Adrenal gland (tissue), 12 donors: Measurements from ENCODE around the gene PIK3CG. TPM values are rescaled to one million over a fixed set of nuclear protein-coding genes. Genes with fewer than 3 reads are reported as not detected.

Source experiments
- DNase-seq, 7 donors: peaks; one replicate each; pipeline ENCODE4 v3.0.0-alpha.2; 2019 to 2020
- H3K27ac ChIP-seq, 5 donors: fragments of 200-600 bp; sonication (generic) in 4 of 5; 1 replicate in 3 of 5; 2 replicates in 2 of 5; pipeline versions ENCODE4 v1.5.1 to v1.8.0; 2016 to 2020; ENCODE audit warnings: mild to moderate bottlenecking in 1 of 5
- H3K27me3 ChIP-seq: fragments of 200-600 bp; 2 replicates; pipeline ENCODE4 v1.8.0; 2021
- H3K36me3 ChIP-seq, 2 donors: fragments of 200-600 bp; replicated peaks in 1 of 2; 1 replicate in 1 of 2; 2 replicates in 1 of 2; pipeline versions ENCODE4 v1.5.1 to v1.8.0; 2018 to 2022
- H3K4me1 ChIP-seq, 2 donors: fragments of 200-600 bp; replicated peaks in 1 of 2; 1 replicate in 1 of 2; 2 replicates in 1 of 2; pipeline versions ENCODE4 v1.5.1 to v1.8.0; 2018 to 2021
- H3K4me3 ChIP-seq, 4 donors: fragments of 200-600 bp; sonication (generic) in 3 of 4; one replicate each; pipeline ENCODE4 v1.5.1; 2016 to 2018
- H3K9me3 ChIP-seq, 3 donors: fragments of 200-600 bp; sonication (generic) in 1 of 3; replicated peaks in 1 of 3; 1 replicate in 2 of 3; 2 replicates in 1 of 3; pipeline versions ENCODE4 v1.5.1 to v1.8.0; 2016 to 2021
- POLR2A ChIP-seq, 2 donors: fragments of 450-650 bp; IDR thresholded peaks; one replicate each; pipeline ENCODE4 v1.6.1; 2017; ENCODE audit warnings: antibody characterized with exemption in 2 of 2, mild to moderate bottlenecking in 2 of 2, moderate library complexity in 1 of 2
- WGBS, 4 donors: extraction: QIAGEN DNeasy Blood & Tissue Kit in 2 of 4; methylation state at CpG; one replicate each; pipeline versions ENCODE4 v1.1.5 to v1.1.7; 2013 to 2017; 5-methylcytosine and 5-hydroxymethylcytosine counted together
- intact Hi-C, 2 donors: fragments of 100-400 bp; cut with DNase I; formaldehyde crosslinking; loops; one replicate each; pipeline versions ENCODE4 v1.14.1 to v1.15.0; 2022 to 2023
- polyA plus RNA-seq, 3 donors: library from polyadenylated mRNA; stranded (reverse); fragments of 200-250 nt in 2 of 3; fragments of 350-450 nt in 1 of 3; fragmentation: Illumina TruSeq in 1 of 3; extraction: RNeasy Lipid Tissue Mini Kit (QIAGEN cat#74804) in 1 of 3; gene quantifications; one replicate each; pipeline ENCODE4 v1.2.3, GENCODE V29; 2013 to 2014
- total RNA-seq, 9 donors: library from RNA; depleted of rRNA in 4 of 9; stranded (reverse); fragments of >200 nt in 4 of 9; fragments of 120-200 nt in 1 of 9; fragmentation: NEBNext Ultra II Directional in 1 of 9; extraction: Animal tissue kit (Norgen Biotek cat#: 25700) in 1 of 9; gene quantifications; one replicate each; pipeline versions ENCODE4 v1.1.0 to v1.2.4, GENCODE V29; 2013 to 2023
- TF ChIP-seq, protein P1 (sequence below), 6 experiments: fragments of 450-650 bp in 4 of 6; fragments of 200-600 bp in 2 of 6; sonication (generic) in 1 of 6; IDR thresholded peaks; 1 replicate in 5 of 6; 2 replicates in 1 of 6; pipeline versions ENCODE4 v1.5.1 to v1.8.0; 2016 to 2021; ENCODE audit warnings: antibody characterized with exemption in 6 of 6, mild to moderate bottlenecking in 2 of 6, moderate library complexity in 1 of 6
- donor health status: healthy with polysubstance abuse.
- donor health status: Bipolar disorder and iron deficiency.
- donor health status: DM: yes; HTN: yes; CAD: no.
- donor health status: DM: no; HTN: no; CAD: no.
- donor health status: DM: no; HTN: no; CAD: no.
- donor health status: DM: yes; HTN: yes; CAD: no.

The PIK3CG gene
- total and polyA plus RNA-seq, 12 donors = 0.13 to 11.9 (median 4.1) TPM

DNA sequence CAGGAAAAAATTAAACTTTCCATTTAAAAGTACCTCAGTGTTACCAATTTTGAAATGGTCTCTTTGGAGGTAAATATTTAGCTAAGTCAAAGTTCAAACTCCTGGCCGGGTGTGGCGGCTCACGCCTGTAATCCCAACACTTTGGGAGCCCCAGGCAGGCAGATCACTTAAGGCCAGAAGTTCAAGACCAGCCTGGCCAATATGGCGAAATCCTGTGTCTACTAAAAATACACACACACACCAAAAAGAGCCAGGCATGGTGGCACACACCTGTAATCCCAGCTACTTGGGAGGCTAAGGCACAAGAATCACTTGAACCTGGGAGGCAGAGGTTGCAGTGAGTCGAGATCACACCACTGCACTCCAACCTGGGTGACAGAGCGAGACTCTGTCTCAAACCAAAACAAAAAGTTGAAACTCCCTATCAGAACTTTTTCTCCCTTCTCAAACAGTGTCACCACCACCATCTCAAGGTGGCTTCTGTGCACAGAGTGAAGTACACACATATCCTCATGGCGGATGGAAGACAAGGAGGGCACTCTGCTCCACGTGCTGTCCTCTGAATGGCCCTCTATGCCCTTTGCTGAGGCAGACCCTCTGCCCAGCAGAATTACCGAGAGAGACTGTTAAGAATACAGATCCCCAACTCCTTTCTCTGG, 11.7 kb upstream of the PIK3CG start:
- H3K27me3 ChIP-seq = no peaks in the 10 kb centered on the region
- no peaks in the 10 kb centered on the region for H3K36me3 ChIP-seq
- no peak for DNase-seq
- TF ChIP-seq POLR2A (IDR thresholded peaks at IDR 0.05) = no peak
- TF ChIP-seq, protein P1, sequence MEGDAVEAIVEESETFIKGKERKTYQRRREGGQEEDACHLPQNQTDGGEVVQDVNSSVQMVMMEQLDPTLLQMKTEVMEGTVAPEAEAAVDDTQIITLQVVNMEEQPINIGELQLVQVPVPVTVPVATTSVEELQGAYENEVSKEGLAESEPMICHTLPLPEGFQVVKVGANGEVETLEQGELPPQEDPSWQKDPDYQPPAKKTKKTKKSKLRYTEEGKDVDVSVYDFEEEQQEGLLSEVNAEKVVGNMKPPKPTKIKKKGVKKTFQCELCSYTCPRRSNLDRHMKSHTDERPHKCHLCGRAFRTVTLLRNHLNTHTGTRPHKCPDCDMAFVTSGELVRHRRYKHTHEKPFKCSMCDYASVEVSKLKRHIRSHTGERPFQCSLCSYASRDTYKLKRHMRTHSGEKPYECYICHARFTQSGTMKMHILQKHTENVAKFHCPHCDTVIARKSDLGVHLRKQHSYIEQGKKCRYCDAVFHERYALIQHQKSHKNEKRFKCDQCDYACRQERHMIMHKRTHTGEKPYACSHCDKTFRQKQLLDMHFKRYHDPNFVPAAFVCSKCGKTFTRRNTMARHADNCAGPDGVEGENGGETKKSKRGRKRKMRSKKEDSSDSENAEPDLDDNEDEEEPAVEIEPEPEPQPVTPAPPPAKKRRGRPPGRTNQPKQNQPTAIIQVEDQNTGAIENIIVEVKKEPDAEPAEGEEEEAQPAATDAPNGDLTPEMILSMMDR (IDR thresholded peaks at IDR 0.05) = no peak
- no peaks in the 10 kb centered on the region for H3K4me1 ChIP-seq
- H3K4me3 ChIP-seq = no peak overlapping the region
- no peaks in the 10 kb centered on the region for H3K9me3 ChIP-seq
- H3K27ac ChIP-seq = no peak overlapping the region
- 82 to 93% (median 88%) methylated on average over 9 of the region's 9 CpGs for WGBS, 4 donors
- intact Hi-C loops = no loop called here

DNA sequence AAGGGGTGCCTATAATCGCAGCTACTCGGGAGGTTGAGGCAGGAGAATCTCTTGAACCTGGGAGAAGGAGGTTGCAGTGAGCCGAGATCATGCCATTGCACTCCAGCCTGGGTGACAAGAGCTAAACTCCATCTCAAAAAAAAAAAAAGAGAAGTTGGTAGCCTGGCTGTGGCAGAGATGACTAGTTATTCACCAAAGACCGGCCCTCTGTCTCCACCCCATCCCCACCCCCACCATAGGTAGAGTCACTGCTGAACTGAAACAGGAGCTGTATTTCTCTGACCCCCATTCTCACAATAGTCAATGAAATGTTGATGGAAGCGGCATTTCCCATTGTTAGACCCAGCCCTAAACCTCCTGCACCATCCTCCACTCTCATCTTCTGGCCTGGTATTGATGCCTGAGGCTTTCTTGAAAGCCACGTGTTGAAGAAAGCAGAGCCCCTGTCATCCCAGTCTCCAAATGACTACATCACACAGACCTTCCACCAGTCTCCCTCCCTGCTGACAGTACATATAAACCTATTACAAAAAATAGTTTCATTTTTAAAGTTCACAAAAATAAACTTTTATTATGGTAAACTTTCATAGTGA, 9.4 kb upstream of the PIK3CG start:
- Histone ChIP-seq H3K27ac (no peak overlapping the region), H3K4me3 (no peak overlapping the region), H3K27me3 (no peaks in the 10 kb centered on the region), H3K36me3 (no peaks in the 10 kb centered on the region), H3K9me3 (no peaks in the 10 kb centered on the region), H3K4me1 (no peaks in the 10 kb centered on the region)
- intact Hi-C loops = no loop called here
- TF ChIP-seq POLR2A (IDR thresholded peaks at IDR 0.05) = no peak
- TF ChIP-seq, protein P1 (IDR thresholded peaks at IDR 0.05) = no peak
- WGBS, 4 donors = 79 to 90% (median 86%) methylated on average over 6 of the region's 6 CpGs
- no peak for DNase-seq

DNA sequence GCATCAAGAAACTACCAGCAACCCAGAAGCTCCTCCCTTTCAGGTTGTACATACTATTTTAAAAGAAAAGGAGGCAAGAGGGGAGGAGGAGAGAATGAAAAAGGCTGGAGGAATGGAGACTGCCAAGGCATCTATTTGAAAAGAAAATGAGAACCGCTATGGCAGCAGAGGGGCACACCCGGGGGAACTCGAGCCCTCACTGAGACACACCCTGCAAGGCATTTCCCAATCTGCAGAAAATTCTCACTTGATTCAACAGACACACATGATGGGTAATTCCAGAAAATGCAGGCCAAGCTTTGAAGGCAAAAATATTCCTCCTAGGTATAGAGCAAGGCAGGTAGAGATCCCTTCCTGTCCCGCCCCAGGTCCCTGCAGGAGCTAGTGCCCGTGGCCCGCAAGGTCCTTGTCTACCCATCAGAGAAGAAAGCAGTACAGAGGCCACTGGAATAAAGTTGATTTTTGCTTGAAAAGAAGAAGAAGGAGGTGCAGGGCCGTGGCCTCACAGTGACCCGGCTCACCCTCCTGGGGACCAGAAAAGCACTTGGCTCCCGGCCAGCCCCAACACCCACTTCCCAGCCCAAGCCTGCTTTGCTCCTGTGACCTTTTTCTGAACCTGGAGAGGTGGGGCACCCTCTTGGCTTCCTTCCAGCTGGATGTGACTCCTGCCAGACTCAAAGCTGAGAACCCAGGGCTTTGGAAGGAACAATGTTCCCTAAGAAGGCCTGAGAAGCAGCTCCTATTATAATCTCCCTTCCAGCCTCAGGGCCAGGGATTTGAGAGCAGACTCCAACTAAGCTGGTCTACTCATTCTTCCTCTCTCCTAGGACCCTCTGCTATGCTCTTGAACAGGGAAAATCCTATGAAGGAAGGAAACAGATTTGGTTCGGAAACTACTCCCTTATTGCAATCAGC, 6.2 kb upstream of the PIK3CG start:
- no peak overlapping the region for H3K27ac ChIP-seq
- intact Hi-C loops = no loop called here
- peaks cover 0 to 2% of the 10 kb centered on the region in 2 donors for H3K4me1 ChIP-seq
- WGBS, 4 donors = 70 to 75% (median 73%) methylated on average over 10 of the region's 10 CpGs
- no peaks in the 10 kb centered on the region for H3K27me3 ChIP-seq
- H3K9me3 ChIP-seq = no peaks in the 10 kb centered on the region
- DNase-seq = peak; percentile 17 to 58 (median 26)
- TF ChIP-seq, protein P1 (IDR thresholded peaks at IDR 0.05) = no peak
- TF ChIP-seq POLR2A (IDR thresholded peaks at IDR 0.05) = no peak
- H3K4me3 ChIP-seq = no peak overlapping the region
- H3K36me3 ChIP-seq = no peaks in the 10 kb centered on the region
